ENCODE data around the gene ZNF200.
"Not testable (repeated sequence)": the region's sequence is repeated elsewhere in the genome, so short reads cannot be mapped to it uniquely, and the experiment has no call there.

The ZNF200 gene

GRCh38 chr16:3214904-3215600 lies 19.9 kb downstream of the ZNF200 start:
- TF ChIP-seq, protein P1, sequence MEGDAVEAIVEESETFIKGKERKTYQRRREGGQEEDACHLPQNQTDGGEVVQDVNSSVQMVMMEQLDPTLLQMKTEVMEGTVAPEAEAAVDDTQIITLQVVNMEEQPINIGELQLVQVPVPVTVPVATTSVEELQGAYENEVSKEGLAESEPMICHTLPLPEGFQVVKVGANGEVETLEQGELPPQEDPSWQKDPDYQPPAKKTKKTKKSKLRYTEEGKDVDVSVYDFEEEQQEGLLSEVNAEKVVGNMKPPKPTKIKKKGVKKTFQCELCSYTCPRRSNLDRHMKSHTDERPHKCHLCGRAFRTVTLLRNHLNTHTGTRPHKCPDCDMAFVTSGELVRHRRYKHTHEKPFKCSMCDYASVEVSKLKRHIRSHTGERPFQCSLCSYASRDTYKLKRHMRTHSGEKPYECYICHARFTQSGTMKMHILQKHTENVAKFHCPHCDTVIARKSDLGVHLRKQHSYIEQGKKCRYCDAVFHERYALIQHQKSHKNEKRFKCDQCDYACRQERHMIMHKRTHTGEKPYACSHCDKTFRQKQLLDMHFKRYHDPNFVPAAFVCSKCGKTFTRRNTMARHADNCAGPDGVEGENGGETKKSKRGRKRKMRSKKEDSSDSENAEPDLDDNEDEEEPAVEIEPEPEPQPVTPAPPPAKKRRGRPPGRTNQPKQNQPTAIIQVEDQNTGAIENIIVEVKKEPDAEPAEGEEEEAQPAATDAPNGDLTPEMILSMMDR (conservative IDR thresholded peaks at IDR 0.05; ENCODE audit: low read length): no peak
- DNase-seq (ENCODE audit: low read depth): no peak
- no peak overlapping the region for H3K4me3 ChIP-seq (ENCODE audit: low read length)

- no peak overlapping the region for H3K4me3 ChIP-seq (ENCODE audit: low read length)
- no peak for DNase-seq (ENCODE audit: low read depth)
- TF ChIP-seq, protein P1 (conservative IDR thresholded peaks at IDR 0.05; ENCODE audit: low read length): no peak
These were observed 22.4 kb downstream of the ZNF200 start for GRCh38 chr16:3212567-3212966.

DNA sequence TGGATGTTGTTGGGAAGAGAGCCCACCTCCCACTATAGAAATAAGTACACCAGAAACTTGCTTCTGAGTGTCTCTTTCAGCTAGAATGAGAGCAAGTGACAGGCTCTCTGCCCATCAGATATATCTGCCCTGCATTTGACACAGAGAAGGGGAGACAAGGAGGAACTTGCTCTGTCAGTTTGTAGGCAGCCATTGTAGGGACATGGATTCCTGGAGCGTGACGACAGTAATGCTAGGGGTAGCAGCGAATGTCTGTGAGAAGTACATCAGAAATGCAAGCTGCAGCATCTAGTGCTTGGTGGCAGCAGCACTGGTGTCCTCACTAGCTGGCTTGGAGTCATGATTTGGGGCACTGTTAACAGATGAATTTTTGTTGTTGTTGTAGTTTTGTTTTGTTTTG lies 23.0 kb downstream of the ZNF200 start:
- TF ChIP-seq, protein P1 (conservative IDR thresholded peaks at IDR 0.05; ENCODE audit: low read length): no peak
- no peak for DNase-seq (ENCODE audit: low read depth)
- no peak overlapping the region for H3K4me3 ChIP-seq (ENCODE audit: low read length)

- TF ChIP-seq, protein P1 (conservative IDR thresholded peaks at IDR 0.05; ENCODE audit: low read length): no peak
- H3K4me3 ChIP-seq (ENCODE audit: low read length): no peak overlapping the region
- no peak for DNase-seq (ENCODE audit: low read depth)
These were observed 27.6 kb downstream of the ZNF200 start for GRCh38 chr16:3207086-3207953.

DNA sequence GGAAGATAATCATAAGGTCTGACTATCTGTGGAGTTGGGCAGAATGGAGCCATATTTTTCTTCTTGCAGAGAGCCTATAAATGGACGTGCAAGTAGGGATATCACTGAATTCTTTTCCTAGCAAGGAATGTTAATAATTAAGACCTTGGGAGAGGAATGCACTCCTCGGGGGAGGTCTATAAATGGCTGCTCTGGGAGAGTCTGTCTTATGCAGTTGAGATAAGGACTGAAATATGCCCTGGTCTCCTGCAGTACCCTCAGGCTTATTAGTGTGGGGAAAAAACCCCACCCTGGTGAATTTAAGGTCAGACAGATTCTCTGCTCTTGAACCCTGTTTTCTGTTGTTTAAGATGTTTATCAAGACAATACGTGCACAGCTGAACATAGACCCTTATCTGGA lies 29.0 kb downstream of the ZNF200 start:
- not testable (repeated sequence) for H3K4me3 ChIP-seq (ENCODE audit: low read length); DNase-seq (ENCODE audit: low read depth)

GRCh38 chr16:3202903-3203539 lies 31.9 kb downstream of the ZNF200 start:
- no peak for DNase-seq (ENCODE audit: low read depth)
- H3K4me3 ChIP-seq (ENCODE audit: low read length): no peak overlapping the region
- TF ChIP-seq, protein P1 (conservative IDR thresholded peaks at IDR 0.05; ENCODE audit: low read length): no peak

DNA sequence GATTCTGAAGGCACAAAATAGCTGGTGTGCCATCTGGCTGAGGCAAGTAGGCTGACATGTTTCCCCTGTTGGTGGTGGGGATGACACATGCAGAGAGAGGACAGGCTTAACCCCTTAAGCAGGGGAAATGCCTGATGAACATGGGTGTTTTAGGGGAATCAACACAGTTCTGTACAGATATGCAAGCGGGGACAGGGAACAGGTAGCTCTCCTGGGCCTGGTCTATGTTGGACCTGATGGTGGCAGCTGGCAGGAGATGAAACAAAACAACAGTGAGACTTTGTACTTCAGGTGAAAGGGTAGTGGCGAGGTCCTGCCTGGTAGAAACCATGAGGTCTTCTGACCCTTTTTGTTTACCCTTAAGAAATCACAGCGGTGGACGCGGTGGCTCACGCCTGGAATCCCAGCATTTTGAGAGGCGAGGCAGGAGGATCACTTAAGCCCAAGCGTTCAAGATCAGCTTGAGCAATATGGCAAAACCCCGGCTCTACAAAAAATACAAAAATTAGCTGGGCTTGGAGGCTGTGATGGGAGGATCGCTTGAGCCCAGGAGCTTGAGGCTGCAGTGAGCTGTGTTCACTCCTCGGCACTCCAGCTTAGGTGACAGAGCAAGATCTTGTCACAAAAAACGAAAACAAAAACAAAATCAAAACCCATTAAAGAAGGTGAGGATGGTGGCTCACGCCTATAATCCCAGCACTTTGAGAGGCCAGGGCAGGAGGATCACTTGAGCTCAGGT lies 36.5 kb downstream of the ZNF200 start:
- H3K4me3 ChIP-seq (ENCODE audit: low read length): no peak overlapping the region
- DNase-seq (ENCODE audit: low read depth): no peak
- TF ChIP-seq, protein P1 (conservative IDR thresholded peaks at IDR 0.05; ENCODE audit: low read length): no peak

DNA sequence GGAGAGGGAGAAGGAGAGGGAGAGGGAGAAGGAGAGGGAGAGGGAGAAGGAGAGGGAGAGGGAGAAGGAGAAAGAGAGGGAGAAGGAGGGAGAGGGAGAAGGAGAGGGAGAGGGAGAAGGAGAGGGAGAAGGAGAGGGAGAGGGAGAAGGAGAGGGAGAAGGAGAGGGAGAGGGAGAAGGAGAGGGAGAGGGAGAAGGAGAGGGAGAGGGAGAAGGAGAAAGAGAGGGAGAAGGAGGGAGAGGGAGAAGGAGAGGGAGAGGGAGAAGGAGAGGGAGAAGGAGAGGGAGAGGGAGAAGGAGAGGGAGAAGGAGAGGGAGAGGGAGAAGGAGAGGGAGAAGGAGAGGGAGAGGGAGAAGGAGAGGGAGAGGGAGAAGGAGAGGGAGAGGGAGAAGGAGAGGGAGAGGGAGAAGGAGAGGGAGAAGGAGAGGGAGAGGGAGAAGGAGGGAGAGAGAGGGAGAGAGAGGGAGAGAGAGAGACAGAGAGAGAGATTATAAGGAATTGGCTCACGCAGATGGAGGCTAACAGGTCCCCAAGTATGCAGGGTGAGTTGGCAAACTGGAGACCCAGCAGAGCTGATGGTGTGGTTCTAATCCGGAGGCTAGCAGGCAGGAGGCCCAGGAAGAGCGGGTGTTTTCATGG lies 37.1 kb downstream of the ZNF200 start:
- H3K4me3 ChIP-seq (ENCODE audit: low read length); DNase-seq (ENCODE audit: low read depth): not testable (repeated sequence)

Data from AG10803 (cell line).